HK-2 (cell line): Measurements from ENCODE around the gene DNAJC18.

Experiments
- DNase-seq: peaks from one replicate; pipeline ENCODE4 v3.0.0-alpha.2; 2018; ENCODE audit not compliant: unreplicated experiment

Gene DNAJC18

DNA sequence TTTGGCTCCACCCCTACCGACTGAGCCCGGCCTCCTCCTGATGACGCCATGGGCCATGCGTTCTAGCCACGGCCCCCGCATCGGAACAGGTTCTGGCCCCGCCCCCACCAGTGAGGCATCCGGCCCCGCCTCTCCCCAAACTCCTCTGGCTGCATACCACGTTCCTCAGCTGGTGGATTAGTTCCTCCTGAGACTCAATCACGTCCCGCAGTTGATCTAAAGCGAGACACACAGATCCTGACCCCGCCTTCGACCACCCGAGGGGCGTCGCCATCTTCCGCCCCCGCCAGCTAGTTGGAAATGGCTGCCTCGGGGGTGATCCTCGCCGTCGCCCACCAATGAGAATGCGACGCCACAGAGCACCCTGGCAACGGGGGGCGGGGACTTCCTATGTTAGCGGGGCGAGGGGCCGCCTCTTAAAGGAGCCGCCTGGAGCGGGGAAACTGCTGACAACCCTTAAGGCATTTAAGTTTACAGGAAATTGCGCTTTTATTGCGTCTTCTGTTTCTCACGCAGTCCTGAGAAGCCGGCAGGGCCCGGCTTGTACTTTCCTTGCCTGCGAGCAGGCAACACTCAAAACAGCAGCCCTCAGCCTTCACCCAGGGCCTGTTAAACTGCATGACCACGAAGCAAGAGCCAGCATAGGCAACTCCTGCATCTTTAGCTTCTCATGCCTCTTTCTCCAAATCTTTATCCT is 35.4 kb downstream of the DNAJC18 start, which contains the start of gene SPATA24:
Gene SPATA24, minus strand, starts transcription at position 303 of the 697 bp plus-strand sequence. Its CDS starts 29 bp downstream, at position 274.
- peak; percentile 88 for DNase-seq

DNA sequence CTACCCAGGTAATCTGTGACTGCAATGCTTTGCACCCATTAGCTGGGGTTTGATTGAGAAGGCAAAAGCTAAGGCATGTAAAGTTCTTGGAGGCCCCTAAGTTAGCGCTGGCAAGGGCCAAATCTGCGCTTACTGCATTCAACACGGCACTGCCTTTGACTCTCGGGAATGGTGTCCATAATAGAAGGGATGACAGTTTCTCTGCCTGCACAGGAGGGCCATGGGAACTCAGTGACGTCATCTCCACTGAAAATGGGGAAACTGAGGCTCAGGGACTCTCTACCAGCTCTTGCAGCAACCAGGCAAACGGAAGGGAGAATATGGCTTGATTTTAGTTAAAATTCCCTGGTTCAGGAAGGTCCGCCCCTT is 35.9 kb downstream of the DNAJC18 start:
- no peak for DNase-seq

DNA sequence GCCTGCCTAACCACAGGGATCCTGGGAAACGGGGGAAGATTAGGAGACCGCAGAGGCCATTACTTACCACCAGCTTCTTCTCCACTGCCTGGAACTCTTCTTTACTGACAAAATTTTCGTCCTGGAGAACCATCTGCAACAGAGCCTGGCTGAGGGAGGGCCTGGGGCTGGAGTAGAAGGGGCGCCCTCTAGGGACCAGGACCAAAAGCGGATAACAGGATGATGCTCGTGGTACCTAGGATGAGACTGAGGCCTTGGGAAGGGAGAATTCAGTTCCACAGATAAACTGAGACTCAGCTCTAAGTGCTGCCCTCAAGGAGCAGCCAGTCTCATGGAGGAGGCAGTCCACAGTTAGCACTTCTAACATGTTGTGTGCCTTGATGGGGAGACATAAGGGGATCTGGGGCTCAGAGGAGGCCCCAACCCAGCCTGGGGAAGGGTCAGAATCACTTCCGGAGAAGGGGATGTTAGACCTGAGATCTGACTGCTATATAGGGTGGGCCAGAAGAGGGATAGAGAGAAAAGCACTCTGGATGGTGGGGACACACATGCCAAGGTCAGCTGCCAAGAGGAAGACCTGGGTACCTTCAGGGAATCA is 36.7 kb downstream of the DNAJC18 start:
- DNase-seq = no peak

DNA sequence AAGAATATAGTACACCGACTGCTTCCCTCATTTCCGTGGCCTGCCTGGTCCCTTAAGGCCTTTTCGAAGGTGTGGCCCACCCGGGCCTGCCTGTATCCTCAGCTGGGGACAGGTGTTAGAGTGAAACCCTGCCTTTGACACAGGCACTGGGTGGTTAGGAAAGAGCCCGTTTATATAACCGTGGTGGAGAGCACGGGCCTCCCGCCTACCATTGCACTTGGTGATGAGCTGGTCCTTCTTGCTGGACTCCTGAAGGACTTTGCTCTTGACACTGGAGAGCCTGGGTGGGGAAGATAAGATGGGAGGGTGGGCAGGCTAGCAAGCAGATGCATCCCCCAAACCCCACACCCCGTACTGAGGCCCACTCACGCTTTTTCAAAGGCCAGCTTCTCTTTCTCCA is 37.8 kb downstream of the DNAJC18 start:
- no peak for DNase-seq

DNA sequence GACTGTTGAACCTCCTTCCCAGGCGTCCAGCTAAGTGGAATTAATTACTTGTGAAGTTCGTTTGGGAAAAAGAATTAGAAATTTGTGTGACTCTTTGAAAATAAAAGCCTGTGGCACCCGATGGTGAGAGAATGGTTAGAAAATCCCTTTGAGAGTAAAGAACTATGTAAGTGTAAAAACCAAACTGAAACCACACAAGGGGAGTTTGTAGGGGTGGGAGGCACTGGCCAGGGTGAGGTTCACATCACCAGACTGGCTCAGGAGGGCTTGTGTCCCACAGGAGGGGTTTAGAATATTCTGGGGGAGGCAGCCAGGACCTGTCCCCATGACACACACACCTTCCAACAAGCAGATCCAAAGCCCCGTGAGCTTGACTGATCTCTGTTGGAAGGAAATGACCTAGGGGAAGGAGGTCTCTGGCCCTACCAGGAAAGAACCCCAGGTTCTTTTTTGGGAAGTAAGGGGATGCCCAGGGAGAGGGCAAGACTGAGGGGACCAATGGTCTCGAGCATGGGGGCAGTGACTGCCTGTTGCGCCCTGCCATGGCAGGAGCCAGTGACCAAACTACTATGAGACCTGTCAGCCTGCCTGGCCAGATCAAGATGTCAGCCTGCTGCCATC is 39.7 kb downstream of the DNAJC18 start:
- no peak for DNase-seq

DNA sequence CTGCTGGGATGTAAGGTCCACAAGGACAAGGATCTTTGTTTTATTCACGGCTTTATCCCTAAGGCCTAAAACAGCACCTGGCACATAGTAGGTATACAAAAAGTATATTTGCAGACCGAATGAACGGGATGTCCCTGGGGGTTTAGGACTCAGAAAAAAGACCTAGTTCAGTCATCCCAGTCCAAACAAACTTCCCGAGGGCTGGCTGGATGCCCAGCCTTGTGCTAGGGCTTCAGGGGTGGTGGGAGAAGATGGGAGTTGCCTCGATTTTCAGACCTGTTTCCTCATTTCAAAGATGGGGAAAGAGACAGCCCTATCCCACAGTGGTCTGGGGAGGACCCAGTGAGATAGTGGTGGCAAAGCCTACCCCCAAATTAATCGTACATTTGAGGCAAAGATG is 41.4 kb downstream of the DNAJC18 start:
- no peak for DNase-seq

DNA sequence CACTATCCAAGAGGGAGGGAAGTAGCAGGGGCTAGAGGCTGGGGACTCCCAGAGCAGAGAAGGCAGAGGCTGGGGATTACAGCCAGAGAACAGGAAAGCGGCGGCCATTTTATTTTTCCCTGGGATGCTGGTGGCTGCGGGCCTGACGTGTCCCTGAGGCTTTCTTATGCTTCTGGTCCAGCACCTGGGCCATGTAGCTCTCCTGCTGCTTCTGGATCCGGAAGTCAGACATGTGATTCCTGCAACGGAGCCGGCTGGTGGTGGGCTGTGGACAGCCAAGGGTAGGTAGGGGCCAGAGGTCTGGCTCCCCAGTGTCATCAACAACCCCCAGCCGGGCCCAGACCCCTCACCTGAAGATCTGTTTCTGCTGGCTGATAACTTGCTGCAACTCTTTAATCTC is 42.6 kb downstream of the DNAJC18 start:
- no peak for DNase-seq

DNA sequence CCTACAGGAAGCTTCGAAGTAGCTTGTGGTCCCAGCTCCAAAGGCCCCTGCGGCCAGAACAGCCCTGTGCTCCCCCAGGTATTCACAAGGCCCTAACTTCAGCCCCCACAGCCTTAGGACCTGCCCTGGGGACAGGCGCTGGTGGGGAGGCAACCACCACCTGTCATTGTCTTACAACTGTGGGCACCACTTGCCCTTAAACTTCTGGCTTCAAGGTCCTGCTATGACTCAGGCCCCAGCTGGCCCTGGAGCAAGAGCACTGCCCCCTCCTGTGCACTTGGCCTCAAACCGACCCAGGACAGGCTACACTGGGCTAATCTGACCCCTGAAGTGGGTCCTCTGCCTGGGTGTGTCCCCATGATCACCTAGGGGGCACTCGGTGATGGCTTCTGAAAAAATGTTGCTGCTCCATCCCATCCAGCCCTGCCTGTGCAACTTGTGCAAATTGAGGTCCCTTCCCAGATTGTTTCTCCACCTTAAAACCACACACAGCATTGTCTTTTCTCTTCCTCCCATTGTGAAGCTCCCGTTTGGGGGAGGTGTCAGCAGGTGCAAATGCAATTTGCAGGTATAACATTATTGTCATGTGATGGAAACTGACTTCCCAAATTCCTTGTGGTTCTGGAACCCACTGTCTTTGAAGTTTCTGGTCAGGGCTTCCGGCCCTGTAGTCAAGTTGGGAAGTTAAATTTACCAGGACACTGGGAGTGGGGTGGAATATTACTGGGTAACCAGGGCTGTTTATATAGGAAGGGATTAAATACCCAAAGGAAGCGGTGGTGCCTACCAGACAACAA is 43.3 kb downstream of the DNAJC18 start:
- DNase-seq = no peak

DNA sequence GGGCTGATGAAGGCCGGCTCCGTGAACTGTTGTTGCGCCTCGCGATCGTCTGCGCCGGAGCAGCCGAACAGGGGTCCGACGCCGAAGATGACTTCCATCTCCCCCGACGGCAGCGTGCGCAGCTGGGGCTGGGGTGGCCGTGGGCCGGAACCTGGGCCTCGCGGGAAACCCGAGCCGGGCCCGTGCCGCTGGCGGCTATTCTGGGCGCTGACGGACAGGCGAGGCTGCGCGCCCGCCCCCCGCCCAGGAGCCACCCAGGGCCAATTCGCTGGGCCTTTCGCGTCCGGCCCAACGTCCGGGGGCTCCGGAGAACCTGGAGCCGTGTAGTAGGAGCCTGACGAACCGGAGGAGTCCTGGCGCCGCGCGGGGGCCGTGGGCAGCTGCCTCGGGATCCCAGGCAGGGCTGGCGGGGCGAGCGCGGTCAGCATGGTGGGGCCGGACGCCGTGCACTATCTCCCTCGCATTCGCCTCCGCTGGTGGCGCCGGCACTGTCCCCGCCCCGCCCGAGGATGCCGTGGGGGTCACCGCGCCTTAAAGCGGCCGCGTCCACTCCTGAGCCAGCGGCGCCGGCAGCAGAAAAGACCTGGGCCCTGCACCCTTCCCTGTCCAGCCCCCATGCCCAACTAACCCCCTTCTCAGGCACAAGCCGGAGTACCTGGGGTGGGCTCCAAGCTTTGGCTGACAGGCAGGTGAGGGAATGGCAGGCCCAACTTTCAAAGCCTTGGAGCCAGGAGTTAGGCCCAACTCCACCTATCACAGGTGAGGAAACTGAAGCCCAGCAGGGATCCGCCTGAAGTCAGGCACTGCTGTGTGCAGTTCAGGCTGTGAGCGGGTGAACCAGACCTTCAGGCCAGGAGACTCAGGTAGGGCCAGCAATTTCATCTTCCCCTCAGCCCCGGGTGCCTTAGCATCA is 44.4 kb downstream of the DNAJC18 start, which contains the start of gene PROB1:
Gene PROB1, minus strand, starts transcription at position 451 of the 913 bp plus-strand sequence. Its CDS starts 23 bp downstream, at position 428.
- no peak for DNase-seq

DNA sequence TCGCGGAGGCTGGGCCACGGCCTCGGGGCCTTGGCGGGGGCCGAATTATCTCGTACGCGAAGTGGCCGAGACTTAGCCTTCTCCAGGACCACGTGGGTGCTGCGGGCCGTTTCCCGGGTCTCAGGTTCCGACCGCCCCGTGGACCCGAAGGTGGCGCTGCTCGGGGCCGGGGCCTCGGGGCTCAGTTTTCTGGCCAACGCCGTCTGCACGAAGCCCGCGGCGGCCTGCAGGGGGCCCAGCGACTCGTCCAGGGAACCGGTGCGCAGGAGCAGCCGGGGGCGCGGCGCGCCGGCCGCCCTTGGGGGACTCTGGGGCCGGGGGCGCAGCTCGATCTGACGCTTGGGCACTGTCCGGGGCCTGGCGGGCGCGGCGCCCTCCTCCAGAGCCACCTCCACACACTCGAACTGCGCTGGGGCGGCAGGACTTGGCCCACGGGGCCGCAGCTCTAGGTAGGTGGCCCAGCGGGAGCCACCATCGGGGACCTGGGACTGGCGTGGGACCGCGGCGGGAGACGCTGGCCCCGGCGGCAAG is 45.1 kb downstream of the DNAJC18 start:
- DNase-seq = no peak

DNA sequence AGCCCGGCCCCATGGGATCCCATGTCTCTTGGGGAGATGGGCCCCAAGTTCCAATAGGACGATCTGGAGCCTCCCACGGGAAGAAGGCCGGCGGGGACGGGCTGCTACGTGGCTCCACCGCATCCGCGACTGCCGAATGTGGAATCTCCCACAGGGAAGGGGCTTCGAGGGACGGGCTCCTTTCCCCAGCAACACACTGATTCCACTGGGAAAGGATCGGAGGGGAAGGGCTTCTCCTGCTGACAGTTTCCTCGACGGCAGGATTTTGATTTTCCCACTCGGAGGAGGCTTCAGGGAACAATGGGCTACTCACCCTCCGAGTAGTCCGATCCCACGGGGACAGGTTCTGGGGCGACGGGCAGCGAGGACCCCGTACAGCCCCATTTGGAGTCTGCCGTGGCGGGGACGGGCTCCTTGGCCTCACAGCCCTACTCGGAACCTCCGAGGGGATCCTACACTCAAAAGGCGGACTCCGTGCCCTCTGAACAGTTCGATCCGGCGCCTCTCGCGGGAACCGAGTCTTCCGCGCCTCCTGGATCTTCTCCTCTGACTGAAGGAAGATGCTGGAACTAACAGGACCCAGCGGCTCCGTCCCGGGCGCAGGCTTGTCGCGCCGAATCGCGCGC is 45.7 kb downstream of the DNAJC18 start:
- no peak for DNase-seq

DNA sequence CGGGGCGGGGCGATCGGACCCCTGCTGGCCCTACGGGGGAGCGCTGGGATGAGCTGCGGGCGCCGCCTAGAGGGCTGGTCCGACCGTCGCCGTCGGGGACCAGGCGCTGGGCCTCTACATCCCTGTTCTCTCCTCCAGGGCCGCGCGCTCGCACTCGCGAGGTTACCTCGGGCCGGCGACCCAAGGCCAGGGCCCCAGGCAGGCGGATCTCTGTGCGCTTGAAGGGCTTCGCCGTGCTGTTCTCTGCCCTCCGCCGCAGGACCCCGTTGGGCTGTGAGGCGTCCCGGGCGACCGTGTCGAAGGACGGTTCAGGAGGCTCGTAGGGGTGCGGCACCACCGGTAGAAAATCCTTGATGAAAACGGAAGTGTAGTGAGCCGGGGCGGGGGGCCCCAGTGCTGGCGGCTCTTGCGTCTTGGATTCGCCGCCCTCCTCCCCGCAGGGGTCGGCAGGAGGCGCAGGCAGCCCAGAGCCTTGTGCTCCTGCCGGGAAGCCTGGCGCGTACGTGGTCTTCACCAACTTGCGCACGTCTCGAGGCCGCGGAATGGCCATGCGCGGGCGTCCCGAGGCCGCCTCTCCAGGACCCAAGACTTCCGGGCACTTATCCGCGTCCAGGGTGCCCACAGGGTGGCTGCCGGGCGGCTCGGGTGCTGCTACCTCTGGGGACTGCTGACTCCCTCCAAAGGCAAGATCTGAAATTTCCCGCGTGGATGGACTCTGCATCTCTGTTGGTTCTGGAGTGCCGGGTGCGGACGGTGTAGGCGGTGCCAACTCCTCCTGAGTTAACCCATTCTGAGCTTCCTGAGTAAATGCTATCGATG is 46.4 kb downstream of the DNAJC18 start:
- no peak for DNase-seq

DNA sequence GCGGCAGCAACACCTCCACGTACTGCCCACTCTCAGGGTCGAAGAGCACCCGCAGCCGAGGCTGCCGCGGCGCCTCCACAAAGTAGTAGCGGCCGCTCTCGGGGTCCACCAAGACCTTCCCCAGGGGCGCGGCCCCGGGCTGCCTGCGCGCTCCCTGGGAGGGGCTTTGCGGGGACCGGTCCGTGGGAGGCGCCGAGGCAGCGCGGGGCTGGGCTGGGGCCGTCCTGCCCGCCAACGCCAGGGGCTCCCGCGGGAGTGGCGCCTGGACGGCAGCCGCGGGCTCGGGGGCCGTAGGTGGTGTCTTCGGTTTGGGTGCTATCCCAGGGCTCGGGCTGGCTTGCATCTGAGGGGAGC is 47.0 kb downstream of the DNAJC18 start:
- DNase-seq = no peak

DNA sequence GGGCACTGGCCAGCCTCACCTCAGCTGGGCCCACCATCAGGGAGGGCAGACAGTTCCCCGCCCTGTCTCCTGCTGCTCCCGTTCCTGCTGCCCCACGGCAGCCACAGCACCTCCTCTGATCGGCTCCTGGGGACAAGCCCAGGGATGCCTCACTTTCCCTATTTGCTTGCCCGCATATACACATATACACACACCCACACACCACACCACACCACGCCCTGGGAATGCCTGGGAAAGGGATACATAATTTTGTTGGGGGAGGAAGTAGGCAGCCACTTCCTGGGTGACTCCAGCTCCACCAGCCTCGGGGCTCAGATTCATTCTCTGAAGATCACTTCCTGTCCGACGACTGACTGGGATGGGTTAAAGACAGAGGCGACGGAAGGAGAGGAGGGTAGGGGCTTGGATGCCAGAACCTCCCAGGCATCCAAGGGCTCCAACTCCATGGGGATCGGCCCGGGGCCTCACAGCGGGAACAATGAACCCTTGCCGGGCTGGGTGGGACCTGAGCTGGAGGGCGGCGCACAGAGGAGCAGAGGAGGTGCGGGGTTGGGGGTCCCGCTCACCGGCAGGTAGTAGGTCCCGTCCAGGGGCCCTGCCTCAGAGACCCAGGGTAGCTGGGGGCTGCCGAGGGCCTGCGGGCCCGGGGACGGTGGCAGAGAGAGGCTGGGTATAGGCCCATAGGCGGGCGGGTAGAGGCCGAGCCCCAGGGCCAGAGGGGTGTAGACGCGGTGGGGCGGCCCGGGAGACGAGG is 47.6 kb downstream of the DNAJC18 start:
- no peak for DNase-seq

DNA sequence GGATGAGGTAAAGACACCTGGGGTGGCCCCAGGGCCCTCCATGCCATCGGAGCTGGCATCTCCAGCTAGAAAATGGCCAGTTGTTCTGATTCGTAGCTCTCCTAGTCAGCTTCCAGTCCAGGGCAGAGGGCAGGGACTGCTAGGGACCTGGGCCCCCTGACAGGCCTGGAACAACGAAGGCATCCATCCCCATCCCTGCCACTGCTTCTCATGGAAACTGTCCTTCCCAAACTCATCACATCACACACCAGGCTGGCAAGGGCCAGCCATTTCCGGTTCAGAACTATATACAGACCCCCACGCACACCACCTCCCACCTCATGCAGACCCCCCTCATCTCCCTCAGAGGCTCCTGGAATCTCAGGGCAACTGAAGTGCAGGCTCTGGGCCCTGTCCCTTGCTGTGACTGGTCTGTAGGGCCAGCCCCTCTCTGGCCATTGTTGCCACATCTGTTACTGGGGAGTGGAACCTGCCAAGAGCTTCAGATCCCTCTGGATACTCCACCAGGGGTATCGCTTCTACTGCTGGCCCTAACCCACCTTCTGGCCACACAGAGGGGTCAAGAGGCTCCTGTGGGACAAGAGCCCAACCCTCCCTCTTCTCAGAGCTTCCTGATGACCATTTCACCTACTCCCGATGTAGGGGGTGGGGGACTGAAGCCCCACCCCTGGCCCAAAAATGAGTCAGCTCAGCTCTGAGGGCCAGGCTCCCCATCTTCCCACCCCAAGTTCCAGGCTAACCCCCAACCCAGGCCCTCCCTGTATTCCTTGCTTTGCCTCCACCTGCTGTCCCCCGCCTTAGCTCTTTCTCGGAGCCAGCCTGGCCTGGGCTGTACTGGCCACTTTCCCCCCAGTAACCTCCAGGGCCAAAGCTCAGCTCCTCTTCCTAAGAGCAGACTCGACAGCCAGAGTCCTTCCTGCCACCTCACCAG is 48.4 kb downstream of the DNAJC18 start:
- no peak for DNase-seq

DNA sequence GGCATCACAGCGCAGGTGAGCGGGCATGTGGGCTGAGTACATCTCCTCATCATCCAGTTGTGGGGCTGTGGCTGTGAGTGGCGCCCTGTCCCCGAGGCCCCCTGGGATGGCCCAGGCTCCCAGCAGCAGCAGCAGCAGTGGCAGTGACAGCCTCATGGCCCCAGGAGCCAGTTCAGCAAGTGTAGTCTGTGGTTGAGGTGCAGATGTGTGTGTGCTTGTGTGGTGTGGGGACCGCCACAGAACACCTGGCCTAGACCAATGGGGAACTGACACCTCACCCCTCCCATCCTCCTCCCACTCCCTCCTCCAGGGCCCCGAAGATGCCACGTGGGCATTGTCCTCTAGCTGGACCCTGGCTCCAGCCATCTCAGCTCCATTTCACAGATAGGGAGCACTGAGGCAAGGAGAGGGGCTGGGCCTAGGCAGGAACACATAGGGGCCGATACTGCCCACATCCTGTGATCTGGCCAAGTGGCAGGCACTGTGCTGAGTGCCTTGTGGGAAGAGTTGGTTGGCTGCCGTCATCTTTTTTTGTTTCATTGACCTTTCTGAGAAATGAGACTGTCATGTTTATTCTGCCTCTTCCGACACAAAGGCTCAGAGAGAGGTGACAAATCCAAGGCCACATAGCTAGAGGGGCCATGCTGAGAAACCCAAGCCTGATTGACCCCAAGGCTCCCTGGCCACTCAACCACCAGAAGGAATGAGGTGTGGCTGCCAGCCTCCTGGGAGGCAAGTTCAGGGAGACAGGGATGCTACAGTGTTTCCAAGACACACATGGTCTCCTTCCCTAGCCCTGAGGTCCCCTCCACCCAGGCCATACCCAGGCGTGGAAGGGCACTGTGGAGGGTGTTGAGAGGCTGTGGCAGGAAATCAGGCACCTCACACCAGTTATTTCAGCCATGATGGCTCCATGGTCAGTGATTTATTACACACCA is 49.4 kb downstream of the DNAJC18 start, which contains the start of gene MZB1:
Gene MZB1, minus strand, starts transcription at position 213 of the 938 bp plus-strand sequence. Its CDS starts 57 bp downstream, at position 156.
- DNase-seq = no peak
